ENCODE results near the gene TTC7B.

Gene TTC7B

DNA sequence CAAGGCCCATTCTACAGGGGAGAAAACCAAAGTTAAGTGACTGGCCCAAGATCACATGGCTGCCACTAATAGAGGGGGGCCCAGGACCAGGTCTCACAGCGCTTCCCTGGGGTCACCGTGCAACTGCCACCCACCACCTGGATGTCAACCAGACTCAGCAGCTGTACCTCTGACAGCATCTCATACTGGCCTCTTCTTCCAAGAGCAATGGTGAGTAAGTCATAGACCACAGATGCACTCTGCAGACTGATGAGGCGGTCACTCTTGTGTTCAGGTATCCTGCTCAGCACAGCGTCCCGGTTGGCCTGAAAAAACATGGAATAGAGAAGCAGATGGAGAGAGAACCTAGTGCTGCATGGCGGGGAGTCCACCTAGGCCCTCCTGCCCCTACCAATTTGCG, 139.9 kb downstream of the TTC7B start:
- in situ Hi-C loops (cut with MboI; ENCODE audit: low sequenced_read_pairs) = no loop called here

DNA sequence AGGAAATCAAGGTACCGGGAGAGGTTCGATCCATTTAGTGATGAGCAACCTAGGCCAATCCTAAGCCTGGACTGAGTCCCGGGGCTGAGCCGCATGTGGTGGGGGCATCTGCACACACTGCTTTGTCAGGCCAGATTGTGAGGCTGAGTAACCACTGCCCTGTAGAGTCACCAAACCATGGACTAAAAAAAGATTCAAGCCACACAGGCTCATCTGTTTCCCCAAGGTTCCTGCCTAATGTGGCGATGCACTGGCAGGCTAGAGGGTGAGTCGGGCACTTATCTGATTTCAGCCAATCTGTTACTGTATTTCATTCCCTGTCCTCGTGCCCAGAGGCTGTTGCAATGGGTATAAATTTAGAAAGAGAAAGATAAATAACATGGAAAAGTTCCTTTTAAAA, 140.8 kb downstream of the TTC7B start:
- in situ Hi-C loops (cut with MboI; ENCODE audit: low sequenced_read_pairs) = no loop called here

DNA sequence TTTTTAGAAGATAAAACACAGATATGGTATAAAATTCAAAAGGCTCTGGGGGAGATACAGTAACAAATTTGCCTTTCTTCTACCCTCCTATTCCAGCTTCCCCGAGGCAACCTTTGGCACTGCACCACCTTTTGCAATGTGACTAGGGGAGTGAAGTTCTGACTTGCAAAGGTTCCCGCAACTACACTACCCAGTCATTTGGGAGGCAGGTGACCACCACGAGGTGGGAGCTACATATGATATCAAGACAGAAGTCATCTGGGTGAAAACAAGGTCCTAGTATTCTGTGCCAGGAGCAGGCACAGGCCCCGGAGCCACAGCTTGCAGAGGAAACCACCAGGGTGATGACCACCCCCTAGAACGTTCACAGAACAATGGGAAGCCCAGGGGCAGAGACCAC, 141.5 kb downstream of the TTC7B start:
- in situ Hi-C loops (cut with MboI; ENCODE audit: low sequenced_read_pairs) = no loop called here

DNA sequence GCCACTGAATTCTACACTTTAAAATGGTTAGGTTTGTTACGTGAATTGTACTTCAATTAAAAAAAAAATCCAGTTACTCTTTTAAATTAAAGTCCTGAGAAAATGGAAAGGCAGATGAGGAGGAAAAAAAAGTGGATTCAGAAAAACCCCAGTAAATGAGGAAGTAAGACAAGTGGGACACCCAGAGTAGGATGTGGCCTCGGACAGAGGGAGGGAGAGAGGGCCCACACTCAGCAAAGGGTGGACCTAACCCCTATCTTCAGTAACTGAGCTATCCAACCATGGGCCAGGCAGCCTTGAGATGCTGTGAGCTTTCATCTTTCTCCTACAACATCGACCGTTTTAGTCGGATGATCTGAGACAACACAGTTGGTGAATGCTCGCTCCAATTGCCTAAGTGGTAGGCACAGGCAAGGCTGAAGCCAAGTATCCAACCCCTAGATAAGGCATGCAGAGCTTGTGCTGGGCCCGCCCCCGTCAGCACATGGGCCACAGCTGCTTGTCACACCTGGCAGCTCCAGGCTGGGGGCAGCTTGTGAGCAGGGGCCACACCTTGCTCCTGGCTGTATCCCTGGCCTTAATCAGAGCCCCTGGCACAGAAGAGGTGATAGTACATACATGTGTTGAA, 142.1 kb downstream of the TTC7B start:
- in situ Hi-C loops (cut with MboI; ENCODE audit: low sequenced_read_pairs) = no loop called here

DNA sequence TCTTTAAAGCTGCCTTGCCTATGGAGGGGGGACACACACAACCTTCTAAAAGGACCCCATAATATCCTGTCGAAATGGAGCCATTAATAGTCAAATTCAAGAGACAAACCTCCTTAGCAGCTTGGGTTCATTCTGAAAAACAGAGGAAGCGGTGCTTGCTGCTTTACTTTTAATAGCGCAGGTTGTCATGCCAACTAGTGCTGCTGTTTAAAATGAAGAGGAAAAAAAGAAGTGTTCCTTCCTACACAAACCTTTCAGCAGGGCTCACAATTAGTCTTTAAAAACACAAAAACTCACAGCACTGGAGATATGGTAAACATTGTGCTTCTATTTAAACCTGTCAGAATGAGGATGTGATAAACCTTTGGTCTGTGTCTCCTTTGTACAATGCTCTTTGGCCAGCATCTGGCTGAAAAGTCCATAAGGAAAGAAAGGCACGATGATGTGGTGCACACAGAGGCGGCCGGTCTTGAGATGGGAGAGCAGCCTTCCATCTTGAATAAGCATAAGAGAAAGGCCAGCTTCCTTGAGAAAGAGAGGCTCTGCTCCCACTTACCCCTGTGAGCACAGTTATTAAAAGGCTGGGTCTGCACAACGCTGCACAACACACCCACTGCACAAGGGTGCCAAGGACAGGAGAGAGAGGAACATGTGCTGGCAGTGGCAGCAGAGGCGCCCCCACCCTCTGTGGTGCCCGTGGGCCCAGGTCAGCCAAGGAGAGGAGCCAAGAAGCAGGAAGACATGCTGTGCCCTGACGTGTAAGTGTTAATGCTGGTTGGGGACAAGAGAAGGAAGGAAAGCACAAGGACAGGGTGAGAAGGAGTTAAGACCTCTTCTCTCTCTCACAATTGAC, 144.6 kb downstream of the TTC7B start:
- in situ Hi-C loops (cut with MboI; ENCODE audit: low sequenced_read_pairs) = no loop called here

DNA sequence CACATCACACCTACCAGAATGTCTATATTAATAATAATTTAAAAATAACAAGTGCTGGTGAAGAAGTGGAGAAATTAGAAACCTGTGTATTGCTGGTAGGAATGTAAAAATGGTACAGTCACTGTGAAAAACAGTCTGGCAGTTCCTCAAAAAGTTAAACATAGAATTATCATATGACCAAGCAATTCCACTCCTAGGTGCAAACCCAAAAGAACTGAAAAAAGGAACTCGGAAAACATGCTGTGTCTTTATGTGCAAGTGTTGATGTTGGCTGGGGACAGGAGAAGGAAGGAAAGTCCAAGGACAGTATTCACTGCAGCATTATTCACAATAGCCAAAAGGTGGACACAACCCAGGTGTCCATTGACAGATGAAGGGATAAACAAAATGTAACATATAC, 146.5 kb downstream of the TTC7B start:
- in situ Hi-C loops (cut with MboI; ENCODE audit: low sequenced_read_pairs) = no loop called here

DNA sequence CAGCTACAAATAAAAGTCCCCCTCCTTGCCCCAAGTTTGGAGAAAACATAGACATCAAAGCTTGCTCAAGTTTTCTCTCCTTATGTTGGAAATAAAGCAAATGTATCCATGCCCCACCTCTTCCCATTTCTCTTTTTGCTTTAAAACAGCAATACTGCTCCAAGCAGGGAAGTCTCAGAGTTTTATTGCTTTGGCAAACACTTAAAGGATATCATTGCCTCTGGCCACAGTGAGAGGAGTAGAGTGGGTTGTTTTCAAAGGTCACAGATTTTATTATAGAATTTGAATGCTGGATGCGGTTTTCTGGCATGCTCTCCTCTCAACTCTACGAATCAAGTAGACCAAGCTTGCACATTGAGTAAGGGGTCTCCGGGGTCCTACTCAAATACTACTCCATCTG, 149.7 kb downstream of the TTC7B start:
- in situ Hi-C loops (cut with MboI; ENCODE audit: low sequenced_read_pairs) = no loop called here

DNA sequence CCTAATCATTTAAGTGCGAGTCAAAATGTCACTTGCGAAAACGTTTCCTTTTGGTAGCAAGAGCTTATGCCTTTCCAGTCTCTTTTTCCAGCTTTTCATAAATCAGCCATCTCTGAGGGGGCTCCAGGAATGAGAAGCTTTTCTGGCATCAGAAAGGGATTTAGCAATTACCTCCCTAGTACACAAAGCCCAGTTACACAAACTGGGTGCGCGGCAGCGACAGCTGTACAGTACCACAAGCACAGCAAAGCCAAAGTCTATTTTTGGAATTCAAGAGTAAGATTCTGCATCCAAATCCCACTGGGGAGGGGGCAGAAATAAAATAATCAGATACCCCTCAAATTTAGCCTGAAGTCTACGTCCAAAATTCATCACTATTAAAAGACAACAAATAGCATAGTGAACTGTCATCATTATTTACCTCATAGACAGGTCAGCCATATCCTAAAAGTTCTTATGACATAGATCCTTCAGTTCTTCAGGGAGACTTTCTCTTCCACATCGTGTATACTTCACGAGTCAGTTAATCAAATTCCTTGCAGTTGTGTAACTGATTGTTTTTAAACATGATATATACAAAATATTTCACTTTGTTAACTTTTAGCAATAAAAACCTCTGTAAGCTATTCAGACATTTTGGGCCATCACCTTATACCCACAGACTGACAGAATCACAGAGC, 150.8 kb downstream of the TTC7B start:
- in situ Hi-C loops (cut with MboI; ENCODE audit: low sequenced_read_pairs) = no loop called here

DNA sequence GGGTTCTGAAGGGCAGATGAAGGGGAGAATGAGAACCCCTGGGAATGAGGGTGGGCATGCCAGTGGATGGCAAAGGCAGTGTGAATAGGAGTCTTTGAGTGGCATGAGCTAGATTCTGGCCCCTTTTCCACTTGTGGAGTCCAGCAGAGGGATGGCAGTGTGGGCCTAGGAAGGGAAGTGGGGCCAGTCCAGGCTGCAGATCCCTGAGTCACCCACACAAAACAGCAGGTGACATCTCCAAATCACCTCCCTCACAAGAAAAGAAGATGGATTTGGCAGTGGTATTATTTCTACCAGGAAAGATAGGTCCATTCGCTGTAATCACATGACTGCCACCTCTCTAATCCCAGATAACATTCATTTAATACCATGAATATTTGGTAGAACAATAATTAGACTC, 151.3 kb downstream of the TTC7B start:
- in situ Hi-C loops (cut with MboI; ENCODE audit: low sequenced_read_pairs) = no loop called here

DNA sequence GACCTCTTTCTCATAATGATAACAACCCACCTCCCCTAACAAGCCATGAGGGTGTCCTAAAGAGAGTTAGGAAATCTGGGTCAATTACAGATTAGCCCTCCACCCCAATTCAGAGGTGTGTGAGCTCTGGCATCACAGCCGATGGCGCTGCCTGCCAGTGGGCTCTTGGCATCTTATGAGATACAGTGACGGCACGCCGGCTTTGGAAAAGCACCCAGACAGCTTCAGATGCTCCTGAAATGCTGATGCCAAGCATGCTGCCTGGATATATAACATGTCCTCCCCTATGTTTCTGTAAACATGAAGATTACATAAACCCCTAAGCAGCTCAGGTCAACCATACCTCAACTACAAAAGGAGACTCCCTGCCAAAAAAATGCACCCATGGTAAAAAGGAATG, 152.6 kb downstream of the TTC7B start:
- in situ Hi-C loops (cut with MboI; ENCODE audit: low sequenced_read_pairs) = no loop called here

DNA sequence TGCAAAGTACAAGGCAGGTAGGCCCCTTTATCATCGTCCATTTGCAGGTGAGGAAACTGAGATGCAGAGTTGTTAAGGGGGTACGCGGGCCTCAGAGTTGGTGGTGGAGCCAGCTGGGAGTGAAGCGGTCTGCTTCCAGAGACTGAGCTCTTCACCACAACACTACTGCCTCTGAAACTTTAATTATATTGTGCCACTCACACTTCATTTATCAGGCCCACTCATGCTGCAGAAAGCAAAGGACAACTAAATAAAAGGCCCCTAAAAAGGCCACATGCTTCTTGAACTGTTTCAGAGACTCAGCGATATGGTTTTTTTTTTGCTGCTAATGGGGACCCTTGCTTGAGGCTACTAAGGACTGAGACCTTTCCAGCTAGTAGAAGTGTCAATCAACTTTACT, 153.1 kb downstream of the TTC7B start:
- in situ Hi-C loops (cut with MboI; ENCODE audit: low sequenced_read_pairs) = no loop called here

DNA sequence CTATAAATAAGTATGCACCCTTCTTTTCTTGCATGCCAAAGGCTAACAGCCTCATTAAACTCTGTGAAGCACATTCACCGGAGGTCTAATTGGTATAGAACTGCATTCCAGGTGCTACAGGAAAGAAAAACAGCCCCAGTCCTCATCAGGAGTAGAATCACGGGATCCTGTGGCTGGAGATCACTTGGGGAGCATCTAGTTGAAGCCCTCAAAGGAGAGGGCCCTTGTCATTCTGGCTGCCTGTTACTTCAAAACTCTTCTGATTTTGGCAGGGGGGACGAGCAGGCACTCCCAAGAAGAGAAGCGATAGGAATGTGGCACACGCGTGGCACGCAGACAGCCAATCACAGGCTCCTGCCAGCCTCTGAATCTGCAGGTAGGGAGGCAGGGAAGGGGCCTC, 154.4 kb downstream of the TTC7B start:
- in situ Hi-C loops (cut with MboI; ENCODE audit: low sequenced_read_pairs) = no loop called here

DNA sequence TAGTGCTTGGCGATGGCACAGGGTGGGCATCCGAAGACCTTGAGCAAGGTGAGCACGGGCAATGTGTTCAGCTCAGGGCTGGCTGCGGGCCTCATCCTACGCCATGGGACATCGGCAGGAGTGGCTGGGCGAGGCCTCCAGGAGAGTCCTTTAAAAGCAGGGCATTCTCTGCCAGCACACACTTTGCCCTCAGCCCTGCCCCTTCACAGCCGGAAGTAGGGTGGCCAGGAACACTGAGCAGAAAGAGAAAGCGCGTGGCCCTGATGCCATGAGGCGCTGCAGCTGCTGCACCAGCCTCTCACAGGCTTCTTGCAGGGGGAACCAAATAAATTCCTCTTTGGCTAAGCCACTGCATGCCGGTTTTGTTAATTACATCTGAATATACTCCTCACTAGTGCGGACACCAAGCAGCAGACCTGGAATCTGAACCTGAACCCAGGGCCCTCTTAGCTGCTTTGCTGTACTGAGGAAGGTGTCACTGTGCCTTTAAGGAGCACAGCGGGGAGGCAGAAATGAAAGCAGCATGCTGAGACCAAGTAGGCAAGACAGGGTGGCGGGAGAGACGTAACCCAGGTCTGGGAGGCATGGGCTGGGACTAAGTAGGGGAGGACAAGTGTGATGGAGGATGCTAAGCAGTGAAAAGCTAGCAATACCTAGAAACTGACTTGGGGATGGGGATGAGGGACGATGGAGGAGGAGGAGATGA, 155.2 kb downstream of the TTC7B start:
- in situ Hi-C loops (cut with MboI; ENCODE audit: low sequenced_read_pairs) = no loop called here

DNA sequence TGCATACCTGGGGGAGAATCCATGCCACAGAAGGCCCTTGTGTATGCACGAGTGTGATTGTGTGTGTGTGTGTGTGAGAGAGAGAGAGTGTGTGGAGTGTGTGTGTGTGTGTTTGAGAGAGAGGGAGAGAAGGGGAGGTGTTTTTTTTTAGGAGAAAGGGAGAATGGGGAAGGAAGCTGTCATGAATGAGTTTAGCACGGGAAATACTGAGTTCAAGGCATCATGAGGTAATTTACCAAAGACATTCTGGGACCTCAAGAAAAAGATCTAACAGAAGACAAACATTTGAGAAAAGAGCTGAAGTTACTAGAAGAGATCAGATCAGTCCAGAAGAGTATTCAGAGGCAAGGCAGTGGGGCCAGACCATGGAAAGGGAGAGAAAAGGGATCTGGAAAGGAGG, 157.1 kb downstream of the TTC7B start:
- in situ Hi-C loops (cut with MboI; ENCODE audit: low sequenced_read_pairs) = no loop called here

DNA sequence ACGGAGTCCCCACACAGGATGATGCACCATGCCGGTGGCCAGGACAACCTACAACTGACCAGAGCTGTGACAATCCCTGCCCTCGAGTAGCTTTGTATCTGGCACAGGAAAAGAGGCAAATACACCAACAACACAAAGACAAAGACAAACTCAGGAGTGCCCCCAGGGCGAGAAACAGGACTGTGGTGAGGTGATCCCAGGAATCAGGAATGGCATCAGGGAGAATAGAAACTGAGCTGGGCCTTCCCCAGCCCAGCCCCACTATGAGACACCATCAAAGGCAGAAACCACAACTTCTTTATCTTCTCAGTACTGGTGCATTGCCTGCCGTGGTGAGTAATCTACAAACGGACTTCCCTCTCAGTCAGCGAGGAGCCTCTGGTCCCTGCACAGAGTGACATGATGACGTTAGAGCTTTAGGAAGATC, 157.7 kb downstream of the TTC7B start:
- in situ Hi-C loops (cut with MboI; ENCODE audit: low sequenced_read_pairs) = no loop called here

DNA sequence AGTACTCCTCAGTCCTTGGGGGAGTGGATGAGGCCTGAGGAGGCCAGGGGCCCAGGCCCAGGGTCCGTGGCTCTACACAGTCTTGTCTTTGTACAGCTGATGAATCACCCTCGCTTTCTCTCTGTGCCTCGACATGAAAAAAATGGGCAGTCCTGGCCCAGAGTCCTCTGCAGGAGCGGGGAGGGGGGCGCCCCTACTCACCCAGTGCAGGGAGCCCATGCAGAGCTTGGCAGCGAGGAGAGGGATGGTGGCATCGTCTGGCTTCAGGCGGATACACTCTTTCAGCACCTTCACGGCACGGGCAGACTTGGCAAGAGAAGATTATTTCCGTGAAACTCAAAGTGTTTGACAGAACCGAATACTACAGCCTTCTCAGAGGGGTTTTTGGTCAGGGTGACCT, 159.3 kb downstream of the TTC7B start:
- in situ Hi-C loops (cut with MboI; ENCODE audit: low sequenced_read_pairs) = no loop called here

DNA sequence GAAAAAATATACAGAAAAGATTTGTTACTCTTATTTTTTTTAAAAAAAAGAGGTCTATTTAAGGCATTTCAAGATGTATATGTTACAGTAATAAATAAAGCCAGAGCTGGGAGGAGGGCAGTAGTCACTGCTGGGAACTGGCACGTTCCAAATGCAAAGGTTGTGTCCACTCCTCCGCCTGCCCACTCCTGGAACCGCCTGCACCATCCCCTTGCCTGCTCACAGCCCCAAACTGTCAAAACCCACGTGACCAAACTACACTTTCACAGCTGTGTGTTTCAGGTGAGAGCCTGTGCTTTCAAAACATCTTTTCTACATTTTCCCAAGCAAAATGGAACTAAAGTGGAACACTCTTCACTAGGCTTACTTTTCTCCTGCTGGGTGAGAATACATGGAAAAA, 160.4 kb downstream of the TTC7B start:
- in situ Hi-C loops (cut with MboI; ENCODE audit: low sequenced_read_pairs) = no loop called here

DNA sequence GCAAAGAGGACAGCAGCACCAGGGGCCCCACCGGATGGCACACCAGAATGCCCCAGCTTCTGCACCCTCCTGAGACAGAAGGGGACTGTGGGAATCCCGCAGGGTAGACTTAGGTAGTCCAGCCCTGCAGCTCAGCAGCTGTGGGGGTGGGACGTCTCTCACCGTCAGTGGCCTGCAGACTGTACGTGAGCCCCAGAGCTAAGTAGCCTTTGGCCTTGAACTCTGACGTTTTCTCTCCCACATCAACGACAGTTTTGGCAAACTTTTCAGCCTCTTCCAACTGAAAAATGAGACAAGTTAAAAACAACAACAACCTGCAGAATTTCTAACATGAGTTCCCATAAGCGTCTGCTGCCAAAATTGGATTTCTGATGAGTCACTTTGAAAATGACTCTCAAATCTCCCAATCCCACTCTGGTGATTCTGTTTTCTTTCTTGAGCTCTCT, 161.4 kb downstream of the TTC7B start:
- in situ Hi-C loops (cut with MboI; ENCODE audit: low sequenced_read_pairs) = no loop called here

DNA sequence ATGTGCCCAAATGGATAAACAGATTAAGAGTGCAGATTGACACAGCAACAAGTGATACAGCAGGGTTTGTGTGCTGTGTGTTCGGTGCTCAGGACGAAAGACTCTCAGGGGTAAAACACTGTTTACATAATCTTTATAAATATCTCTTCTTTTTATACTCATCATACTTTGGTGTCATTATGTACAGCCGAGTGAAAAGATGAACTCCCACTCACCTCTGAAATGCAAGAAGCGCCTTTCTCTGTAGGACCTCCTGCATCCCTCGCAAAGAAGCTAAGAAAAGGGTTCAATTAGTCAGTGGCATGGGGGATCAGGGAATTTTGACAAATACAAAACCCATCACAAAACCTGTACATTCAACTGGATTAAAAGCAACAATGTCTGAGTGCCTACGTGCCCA, 163.6 kb downstream of the TTC7B start:
- in situ Hi-C loops (cut with MboI; ENCODE audit: low sequenced_read_pairs) = no loop called here

DNA sequence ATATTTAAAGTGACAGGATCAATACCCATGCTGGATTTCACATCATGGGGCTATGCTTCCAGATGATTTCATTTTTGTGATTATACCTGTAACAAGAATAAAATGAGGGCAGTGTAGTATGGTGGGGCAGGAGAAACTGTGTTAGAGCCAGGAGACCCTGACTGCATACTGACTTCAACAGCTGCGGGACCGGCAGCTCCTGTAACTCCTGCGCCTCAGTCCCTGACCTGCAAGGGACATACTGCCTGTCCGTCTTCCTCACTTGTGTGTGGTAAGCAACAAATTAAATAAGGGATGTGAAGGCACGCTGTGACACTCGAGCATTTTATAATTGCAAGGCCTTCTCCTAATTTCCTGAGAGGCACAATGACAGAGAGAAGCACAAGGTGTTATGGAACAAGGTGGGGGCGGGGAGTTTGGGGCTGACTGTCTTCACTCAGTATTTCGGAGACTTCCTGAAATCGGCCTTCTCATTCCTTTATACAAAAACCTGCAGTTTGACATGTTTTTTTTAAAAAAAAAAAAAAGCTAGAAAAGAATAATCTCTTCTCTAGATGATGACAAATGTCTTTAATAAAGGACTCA, 164.2 kb downstream of the TTC7B start:
- in situ Hi-C loops (cut with MboI; ENCODE audit: low sequenced_read_pairs) = no loop called here

DNA sequence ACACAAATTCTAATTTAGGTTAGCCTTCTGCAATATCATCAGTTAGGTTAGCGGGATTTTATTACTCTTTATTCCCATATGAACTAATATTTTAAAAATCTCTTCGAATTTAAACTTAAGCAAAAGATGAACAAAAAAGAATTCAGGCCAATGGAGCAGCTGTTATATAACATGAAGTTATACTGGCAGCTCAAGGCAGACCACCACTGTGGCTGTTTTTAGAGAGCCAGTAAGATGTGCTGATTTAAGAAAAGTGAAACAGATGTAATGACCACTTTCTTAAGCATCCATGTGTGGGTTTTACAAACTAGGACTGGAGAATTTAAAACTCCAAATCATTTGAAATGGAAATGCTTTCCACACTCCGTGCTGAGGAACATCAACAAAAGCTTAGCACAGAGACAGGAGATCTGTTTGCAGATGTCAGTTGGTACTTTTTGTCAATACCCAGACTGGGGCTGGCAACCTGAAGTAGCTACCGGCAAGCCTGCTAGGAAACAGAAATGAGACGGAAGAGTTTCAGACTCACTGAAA, 164.9 kb downstream of the TTC7B start:
- in situ Hi-C loops (cut with MboI; ENCODE audit: low sequenced_read_pairs) = no loop called here

All from HL-60/S4 (cell line).